AG04449 (cell line): ENCODE results near the gene TMEM9.
A peak's percentile ranks its signal among the peaks of the same experiment; 100 is the strongest.

Source experiments
- CTCF ChIA-PET: fragments of 350-600 bp; formaldehyde crosslinking; extraction: SDS; loops from one replicate; lab custom pipeline; 2021; ENCODE audit warnings: antibody characterized with exemption; lab: Yijun Ruan, JAX
- POLR2A ChIA-PET: fragments of 400-600, 350-600 bp; formaldehyde crosslinking; extraction: SDS; loops from one replicate; lab custom pipeline; 2020; ENCODE audit warnings: antibody characterized with exemption, inconsistent platforms; lab: Yijun Ruan, JAX
- DNase-seq: peaks from one replicate; pipeline ENCODE4 v3.0.0-alpha.2; 2010; ENCODE audit warnings: low read depth, low spot score
- H3K4me3 ChIP-seq: 2 replicates; pipeline ENCODE4 v1.5.1; 2011; ENCODE audit warnings: low read depth, mild to moderate bottlenecking, control low read depth, low read length
- CTCF ChIP-seq: IDR thresholded peaks from one replicate; pipeline ENCODE4 v1.5.1; 2011; ENCODE audit warnings: mild to moderate bottlenecking, moderate library complexity, low read length, control low read depth, inconsistent platforms; ENCODE audit not compliant: insufficient read depth; ENCODE audit errors: missing control alignments

TMEM9 gene

GRCh38 chr1:201154389-201155165 is at the start of gene TMEM9:
Gene TMEM9, minus strand, starts transcription at chr1:201154474. Its CDS starts 551 bp downstream, at chr1:201153923.
- ChIA-PET POLR2A (interaction anchor here (0.6 to 1.3 kb wide), 4 partner anchors 12 to 28 kb away, joined by 3 to 7 read pairs (median 4); partner anchors contain the start of gene ASCL5), CTCF (interaction anchor here (1.5 to 7.6 kb wide), 5 partner anchors 13 to 68 kb away, joined by 6 to 68 read pairs (median 8); no protein-coding TSS in a partner anchor)
- no peak for TF ChIP-seq CTCF
- peak; percentile 58 for DNase-seq
- peak within 1 kb of the TSS; percentile 80 for H3K4me3 ChIP-seq

GRCh38 chr1:201198598-201198997 is 44.3 kb upstream of the TMEM9 start:
- no peak for DNase-seq
- POLR2A ChIA-PET: no interaction called here
- CTCF ChIA-PET: interaction anchor here (1.2 to 1.5 kb wide), 3 partner anchors 12 to 24 kb away, joined by 3 to 4 read pairs (median 4); no protein-coding TSS in a partner anchor
- TF ChIP-seq CTCF: no peak
- no peak overlapping the region for H3K4me3 ChIP-seq

- CTCF ChIA-PET: interaction anchor here (2.0 kb wide), 1 partner anchor 56 kb away, joined by 8 read pairs; no protein-coding TSS in a partner anchor
- no peak for DNase-seq
These were observed 39.8 kb upstream of the TMEM9 start for GRCh38 chr1:201194046-201194445.

GRCh38 chr1:201192261-201192788 is 38.1 kb upstream of the TMEM9 start:
- H3K4me3 ChIP-seq: no peak overlapping the region
- no peak for TF ChIP-seq CTCF
- POLR2A ChIA-PET: no interaction called here
- no peak for DNase-seq
- CTCF ChIA-PET: interaction anchor here (1.1 to 2.2 kb wide), 7 partner anchors 8 to 78 kb away, joined by 3 to 8 read pairs (median 4); no protein-coding TSS in a partner anchor

More at GRCh38 chr1:201194046-201194445, 39.8 kb upstream of the TMEM9 start:
- no peak overlapping the region for H3K4me3 ChIP-seq
- TF ChIP-seq CTCF: no peak
- POLR2A ChIA-PET: no interaction called here

- DNase-seq: peak; percentile 65
- TF ChIP-seq CTCF: no peak
- CTCF ChIA-PET: interaction anchor here (1.1 to 2.2 kb wide), 5 partner anchors 8 to 77 kb away, joined by 3 to 6 read pairs (median 4); no protein-coding TSS in a partner anchor
- POLR2A ChIA-PET: no interaction called here
- H3K4me3 ChIP-seq: no peak overlapping the region
These were observed 37.5 kb upstream of the TMEM9 start for GRCh38 chr1:201191653-201192260.

- H3K4me3 ChIP-seq: no peak within 1 kb of the TSS
- POLR2A ChIA-PET: no interaction called here
- DNase-seq: no peak
- CTCF ChIA-PET: interaction anchor here (1.0 to 1.8 kb wide), 3 partner anchors 32 to 76 kb away, joined by 3 to 4 read pairs (median 3); no protein-coding TSS in a partner anchor
- TF ChIP-seq CTCF: no peak
These were observed 36.4 kb upstream of the TMEM9 start, which contains the start of gene IGFN1 for GRCh38 chr1:201190624-201191051. Gene IGFN1, plus strand, starts transcription at chr1:201190824. Its CDS starts 2,470 bp downstream, at chr1:201193294.
